22Rv1 (cell line): ENCODE measurements around the gene RNF146.

Source experiments
- ZFX ChIP-seq: fragments of 450-650 bp; IDR thresholded peaks from 2 replicates; pipeline ENCODE4 v1.6.1; 2017; ENCODE audit warnings: antibody characterized with exemption, borderline replicate concordance
- TF ChIP-seq, protein P1 (sequence below): fragments of 450-650 bp; IDR thresholded peaks from 2 replicates; pipeline ENCODE4 v1.5.1; 2017; ENCODE audit warnings: mild to moderate bottlenecking

DNA sequence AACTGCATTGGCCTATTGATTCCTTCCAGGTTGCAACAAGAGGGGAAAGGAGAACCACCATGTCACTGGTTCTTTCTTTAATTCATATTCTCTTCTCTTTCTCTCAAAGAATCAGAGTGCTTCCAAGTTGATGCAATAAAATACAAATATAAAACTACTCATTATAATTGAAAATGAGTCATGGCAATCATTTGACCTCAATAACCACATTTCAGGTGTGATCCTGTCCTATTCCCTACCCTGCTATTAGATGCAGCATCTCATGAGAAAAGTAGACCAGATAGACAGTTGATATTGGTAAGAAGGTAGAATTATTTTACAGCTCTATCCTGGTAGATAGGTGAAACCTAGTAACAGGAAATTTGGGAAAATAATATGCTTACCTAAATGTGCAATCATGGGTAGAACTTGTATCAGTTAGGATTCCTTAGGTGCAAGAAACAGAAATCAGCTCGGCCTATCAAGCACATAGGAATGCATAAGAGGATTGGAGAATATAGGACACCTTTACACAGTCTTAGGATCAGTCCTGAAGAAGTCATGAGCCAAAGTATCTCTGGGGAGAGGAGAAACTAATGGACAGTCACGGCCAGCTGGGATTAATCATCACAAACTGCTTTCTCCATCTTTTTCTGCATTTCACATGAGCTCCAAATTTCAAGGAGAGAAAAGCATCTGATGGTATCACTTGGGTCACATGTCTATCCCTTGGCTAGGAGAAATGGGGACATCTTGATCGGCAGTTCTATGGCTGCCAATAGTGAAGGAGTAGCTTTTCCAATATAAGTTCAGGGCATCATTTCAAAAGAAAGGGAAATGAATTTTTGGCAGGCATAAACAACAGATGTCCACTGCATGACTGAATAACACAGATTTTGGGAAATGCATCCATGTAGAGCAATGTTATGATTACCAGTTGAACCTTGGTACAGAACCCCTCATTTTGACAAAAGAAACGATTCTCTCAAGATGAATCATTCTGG lies 19.3 kb upstream of the RNF146 start:
- TF ChIP-seq, protein P1, sequence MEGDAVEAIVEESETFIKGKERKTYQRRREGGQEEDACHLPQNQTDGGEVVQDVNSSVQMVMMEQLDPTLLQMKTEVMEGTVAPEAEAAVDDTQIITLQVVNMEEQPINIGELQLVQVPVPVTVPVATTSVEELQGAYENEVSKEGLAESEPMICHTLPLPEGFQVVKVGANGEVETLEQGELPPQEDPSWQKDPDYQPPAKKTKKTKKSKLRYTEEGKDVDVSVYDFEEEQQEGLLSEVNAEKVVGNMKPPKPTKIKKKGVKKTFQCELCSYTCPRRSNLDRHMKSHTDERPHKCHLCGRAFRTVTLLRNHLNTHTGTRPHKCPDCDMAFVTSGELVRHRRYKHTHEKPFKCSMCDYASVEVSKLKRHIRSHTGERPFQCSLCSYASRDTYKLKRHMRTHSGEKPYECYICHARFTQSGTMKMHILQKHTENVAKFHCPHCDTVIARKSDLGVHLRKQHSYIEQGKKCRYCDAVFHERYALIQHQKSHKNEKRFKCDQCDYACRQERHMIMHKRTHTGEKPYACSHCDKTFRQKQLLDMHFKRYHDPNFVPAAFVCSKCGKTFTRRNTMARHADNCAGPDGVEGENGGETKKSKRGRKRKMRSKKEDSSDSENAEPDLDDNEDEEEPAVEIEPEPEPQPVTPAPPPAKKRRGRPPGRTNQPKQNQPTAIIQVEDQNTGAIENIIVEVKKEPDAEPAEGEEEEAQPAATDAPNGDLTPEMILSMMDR: no peak
- TF ChIP-seq ZFX: no peak
